Measurements from ENCODE around the gene SYT17.

SYT17 gene

GRCh38 chr16:19135896-19136438, 32.1 kb upstream of the SYT17 start:
- intact Hi-C loops (cut with DNase I; ENCODE audit: low total_unique reads): no loop called here
- H3K9me3 ChIP-seq: no peaks in the 10 kb centered on the region
- no peak for DNase-seq
- H3K27me3 ChIP-seq: no peaks in the 10 kb centered on the region
- no peak for TF ChIP-seq CTCF (IDR thresholded peaks at IDR 0.05)
- peaks cover 0 to 62% (median 38%) of the 10 kb centered on the region in 4 donors for H3K4me1 ChIP-seq
- no peak overlapping the region for H3K27ac ChIP-seq
- H3K4me3 ChIP-seq: no peak overlapping the region
- no peaks in the 10 kb centered on the region for H3K36me3 ChIP-seq

GRCh38 chr16:19136549-19137196, 31.4 kb upstream of the SYT17 start:
- no peak overlapping the region for H3K27ac ChIP-seq
- no peaks in the 10 kb centered on the region for H3K9me3 ChIP-seq
- peak; percentile 66 to 76 for DNase-seq
- H3K36me3 ChIP-seq: no peaks in the 10 kb centered on the region
- no peaks in the 10 kb centered on the region for H3K27me3 ChIP-seq
- H3K4me3 ChIP-seq: no peak overlapping the region
- peaks cover 0 to 55% (median 33%) of the 10 kb centered on the region in 4 donors for H3K4me1 ChIP-seq
- no peak for TF ChIP-seq CTCF (IDR thresholded peaks at IDR 0.05)
- intact Hi-C loops (cut with DNase I; ENCODE audit: low total_unique reads): no loop called here

- no peak for DNase-seq
- no peaks in the 10 kb centered on the region for H3K36me3 ChIP-seq
- H3K4me3 ChIP-seq: no peak overlapping the region
- no peaks in the 10 kb centered on the region for H3K27me3 ChIP-seq
- intact Hi-C loops (cut with DNase I; ENCODE audit: low total_unique reads): no loop called here
- no peaks in the 10 kb centered on the region for H3K9me3 ChIP-seq
- peak overlapping the region; percentile 3 to 21 for H3K27ac ChIP-seq
- H3K4me1 ChIP-seq: peaks cover 0 to 47% (median 31%) of the 10 kb centered on the region in 4 donors
- TF ChIP-seq CTCF (IDR thresholded peaks at IDR 0.05): no peak
Observed at GRCh38 chr16:19137201-19138128, 30.6 kb upstream of the SYT17 start.

GRCh38 chr16:19138601-19139000, 29.4 kb upstream of the SYT17 start:
- intact Hi-C loops (cut with DNase I; ENCODE audit: low total_unique reads): no loop called here
- no peak overlapping the region for H3K4me3 ChIP-seq
- DNase-seq: peak; percentile 88 to 91
- peak overlapping the region in 1 of 2 donors; percentile 17 for H3K27ac ChIP-seq
- no peaks in the 10 kb centered on the region for H3K9me3 ChIP-seq
- H3K27me3 ChIP-seq: no peaks in the 10 kb centered on the region
- TF ChIP-seq CTCF (IDR thresholded peaks at IDR 0.05): no peak
- H3K36me3 ChIP-seq: no peaks in the 10 kb centered on the region
- H3K4me1 ChIP-seq: peaks cover 0 to 44% (median 31%) of the 10 kb centered on the region in 4 donors

GRCh38 chr16:19139436-19140091, 28.5 kb upstream of the SYT17 start:
- peak overlapping the region in 1 of 2 donors; percentile 17 for H3K27ac ChIP-seq
- intact Hi-C loops (cut with DNase I; ENCODE audit: low total_unique reads): no loop called here
- DNase-seq: no peak
- TF ChIP-seq CTCF (IDR thresholded peaks at IDR 0.05): no peak
- no peaks in the 10 kb centered on the region for H3K9me3 ChIP-seq
- no peaks in the 10 kb centered on the region for H3K27me3 ChIP-seq
- H3K4me1 ChIP-seq: peaks cover 0 to 44% (median 31%) of the 10 kb centered on the region in 4 donors
- no peaks in the 10 kb centered on the region for H3K36me3 ChIP-seq
- no peak overlapping the region for H3K4me3 ChIP-seq

Measured in tibial artery (tissue), 4 donors.